Activated CD8-positive, alpha-beta T cell treated with anti-CD3 and anti-CD28 coated beads for 36 hours (primary cell): ENCODE measurements around the gene ST3GAL4. TPM values are rescaled to one million over a fixed set of nuclear protein-coding genes. Genes with fewer than 3 reads are reported as not detected.
A peak's percentile ranks its signal among the peaks of the same experiment; 100 is the strongest.

ENCODE experiments used
- ATAC-seq: fragments of 200-7000 bp; cut with Tn5 transposase; one replicate; pipeline ENCODE4 v1.10.0; 2021; ENCODE audit warnings: mild to moderate bottlenecking, moderate library complexity
- CTCF ChIA-PET: fragments of 350-600 bp; sonication (Branson Sonifier 250); formaldehyde crosslinking; loops from one replicate; lab custom pipeline; 2021; ENCODE audit warnings: antibody characterized with exemption; lab: Charles Lee
- POLR2A ChIA-PET: fragments of 350-600 bp; sonication (Branson Sonifier 250); formaldehyde crosslinking; loops from one replicate; lab custom pipeline; 2021; ENCODE audit warnings: antibody characterized with exemption; lab: Charles Lee
- DNase-seq: peaks from one replicate; pipeline ENCODE4 v3.0.0-alpha.2; 2020
- H3K27ac Mint-ChIP-seq: one replicate; pipeline ENCODE4 v1.8.0; 2021; ENCODE audit warnings: mild to moderate bottlenecking, mixed read lengths
- H3K27me3 Mint-ChIP-seq: one replicate; pipeline ENCODE4 v1.8.0; 2021; ENCODE audit warnings: mixed read lengths
- H3K36me3 Mint-ChIP-seq: one replicate; pipeline ENCODE4 v1.8.0; 2021; ENCODE audit warnings: low read depth, mixed read lengths
- H3K4me1 Mint-ChIP-seq: one replicate; pipeline ENCODE4 v1.8.0; 2021; ENCODE audit warnings: low read depth, mixed read lengths
- H3K4me3 Mint-ChIP-seq: one replicate; pipeline ENCODE4 v1.8.0; 2021; ENCODE audit warnings: mild to moderate bottlenecking, moderate library complexity, mixed read lengths
- H3K9me3 Mint-ChIP-seq: one replicate; pipeline ENCODE4 v1.8.0; 2021; ENCODE audit warnings: mixed read lengths
- CTCF ChIP-seq: fragments of 200-600 bp; IDR thresholded peaks from one replicate; pipeline ENCODE4 v1.8.0; 2022; ENCODE audit warnings: antibody characterized with exemption, mild to moderate bottlenecking
- intact Hi-C: fragments of 100-400 bp; cut with micrococcal nuclease; formaldehyde crosslinking; loops from one replicate; pipeline ENCODE4 v1.10.0; 2022
- total RNA-seq, 2 experiments: library from RNA; stranded (reverse); gene quantifications; one replicate each; pipeline ENCODE4 v1.2.3, GENCODE V29; 2021

The ST3GAL4 gene
- total RNA-seq, 2 experiments from 2014 or later: 10.7 to 11.7 TPM

- ChIA-PET CTCF (interaction anchor here (1.8 to 4.2 kb wide), 2 partner anchors 20 to 59 kb away, joined by 4 to 21 read pairs; no protein-coding TSS in a partner anchor), POLR2A (interaction anchor here (1.1 to 1.3 kb wide), 2 partner anchors 18 to 65 kb away, joined by 3 read pairs; partner anchors contain the start of gene ST3GAL4)
- Mint-ChIP-seq H3K4me3 (no peak overlapping the region), H3K27ac (no peak overlapping the region), H3K9me3 (no peaks in the 10 kb centered on the region), H3K4me1 (peaks cover 12% of the 10 kb centered on the region), H3K36me3 (no peaks in the 10 kb centered on the region), H3K27me3 (peaks cover 4% of the 10 kb centered on the region)
- intact Hi-C loops: no loop called here
- no peak for ATAC-seq
- DNase-seq: no peak
- TF ChIP-seq CTCF: no peak
These were observed 65.8 kb downstream of the ST3GAL4 start for GRCh38 chr11:126421271-126421671.

GRCh38 chr11:126422446-126422845 lies 67.0 kb downstream of the ST3GAL4 start:
- DNase-seq (no peak), ATAC-seq (no peak)
- no peak for TF ChIP-seq CTCF
- H3K4me1 Mint-ChIP-seq: peaks cover 8% of the 10 kb centered on the region
- peaks cover 4% of the 10 kb centered on the region for H3K27me3 Mint-ChIP-seq
- intact Hi-C loops: no loop called here
- H3K27ac Mint-ChIP-seq: no peak overlapping the region
- no peak overlapping the region for H3K4me3 Mint-ChIP-seq
- ChIA-PET CTCF (interaction anchor here (1.4 to 1.8 kb wide), 2 partner anchors 19 kb away, joined by 3 to 4 read pairs; no protein-coding TSS in a partner anchor), POLR2A (no interaction called here)
- no peaks in the 10 kb centered on the region for H3K36me3 Mint-ChIP-seq
- H3K9me3 Mint-ChIP-seq: no peaks in the 10 kb centered on the region

GRCh38 chr11:126423154-126423553 lies 67.7 kb downstream of the ST3GAL4 start:
- no peaks in the 10 kb centered on the region for H3K9me3 Mint-ChIP-seq
- ATAC-seq: no peak
- ChIA-PET CTCF (interaction anchor here (1.4 kb wide), 1 partner anchor 18 kb away, joined by 3 read pairs; no protein-coding TSS in a partner anchor), POLR2A (no interaction called here)
- no peak overlapping the region for H3K27ac Mint-ChIP-seq
- intact Hi-C loops: no loop called here
- no peak for DNase-seq
- no peak for TF ChIP-seq CTCF
- peaks cover 4% of the 10 kb centered on the region for H3K27me3 Mint-ChIP-seq
- no peaks in the 10 kb centered on the region for H3K36me3 Mint-ChIP-seq
- H3K4me1 Mint-ChIP-seq: peaks cover 8% of the 10 kb centered on the region
- H3K4me3 Mint-ChIP-seq: no peak overlapping the region

GRCh38 chr11:126423743-126424142 lies 68.3 kb downstream of the ST3GAL4 start:
- ChIA-PET CTCF (interaction anchor here (1.4 kb wide), 1 partner anchor 17 kb away, joined by 3 read pairs; no protein-coding TSS in a partner anchor), POLR2A (no interaction called here)
- intact Hi-C loops: no loop called here
- DNase-seq (no peak), ATAC-seq (no peak)
- H3K4me3 Mint-ChIP-seq: no peak overlapping the region
- H3K27ac Mint-ChIP-seq: no peak overlapping the region
- H3K9me3 Mint-ChIP-seq: no peaks in the 10 kb centered on the region
- no peaks in the 10 kb centered on the region for H3K36me3 Mint-ChIP-seq
- peaks cover 3% of the 10 kb centered on the region for H3K27me3 Mint-ChIP-seq
- H3K4me1 Mint-ChIP-seq: peaks cover 8% of the 10 kb centered on the region
- TF ChIP-seq CTCF: no peak

GRCh38 chr11:126424471-126425039 lies 69.1 kb downstream of the ST3GAL4 start:
- Mint-ChIP-seq H3K27ac (peak overlapping the region; percentile 22), H3K36me3 (no peaks in the 10 kb centered on the region), H3K4me3 (no peak overlapping the region), H3K4me1 (peaks cover 8% of the 10 kb centered on the region), H3K9me3 (no peaks in the 10 kb centered on the region), H3K27me3 (peaks cover 3% of the 10 kb centered on the region)
- CTCF ChIA-PET: no interaction called here
- no peak for DNase-seq
- intact Hi-C loops: no loop called here
- no peak for TF ChIP-seq CTCF
- POLR2A ChIA-PET: no interaction called here
- no peak for ATAC-seq
